ENCODE results near the gene DDX25.

Gene DDX25

GRCh38 chr11:125977333-125977732 is 73.0 kb downstream of the DDX25 start:
- H3K36me3 ChIP-seq (ENCODE audit: control insufficient read depth, low read length) = no peaks in the 10 kb centered on the region
- H3F3A ChIP-seq (ENCODE audit: control insufficient read depth, insufficient read depth) = no peaks in the 10 kb centered on the region
- H3K4me2 ChIP-seq (ENCODE audit: low read length) = no peak overlapping the region
- no peaks in the 10 kb centered on the region for H3K9me2 ChIP-seq (replicated peaks; ENCODE audit: control insufficient read depth, low read length)
- H3K4me3 ChIP-seq (ENCODE audit: low read length) = no peak overlapping the region
- no peaks in the 10 kb centered on the region for H3K79me2 ChIP-seq (ENCODE audit: control insufficient read depth, low read length)
- no peak for TF ChIP-seq CTCF (IDR thresholded peaks at IDR 0.05; ENCODE audit: low read depth, low read length, poor library complexity, severe bottlenecking)
- TF ChIP-seq EZH2phosphoT487 (IDR thresholded peaks at IDR 0.05; ENCODE audit: borderline replicate concordance, low read length) = no peak
- no peaks in the 10 kb centered on the region for H4K20me1 ChIP-seq (ENCODE audit: control insufficient read depth, insufficient read depth, low read depth, low read length)
- no peaks in the 10 kb centered on the region; the same call in 1 of the 2 replicates for H3K27me3 ChIP-seq (ENCODE audit: control insufficient read depth, low read length)
- no peaks in the 10 kb centered on the region for H3K9me3 ChIP-seq (ENCODE audit: control insufficient read depth, insufficient read depth, low read length)
- H3K27ac ChIP-seq (ENCODE audit: low read depth, low read length) = no peak overlapping the region
- H3K4me1 ChIP-seq (ENCODE audit: control insufficient read depth, low read length) = no peaks in the 10 kb centered on the region

GRCh38 chr11:125978181-125978716 is 73.9 kb downstream of the DDX25 start:
- Histone ChIP-seq H3K4me1 (ENCODE audit: control insufficient read depth, low read length) (peaks cover 4% of the 10 kb centered on the region; the same call in 1 of the 2 replicates), H3F3A (ENCODE audit: control insufficient read depth, insufficient read depth) (no peaks in the 10 kb centered on the region), H3K36me3 (ENCODE audit: control insufficient read depth, low read length) (no peaks in the 10 kb centered on the region), H3K9me3 (ENCODE audit: control insufficient read depth, insufficient read depth, low read length) (no peaks in the 10 kb centered on the region), H4K20me1 (ENCODE audit: control insufficient read depth, insufficient read depth, low read depth, low read length) (no peaks in the 10 kb centered on the region), H3K79me2 (ENCODE audit: control insufficient read depth, low read length) (no peaks in the 10 kb centered on the region), H3K27ac (ENCODE audit: low read depth, low read length) (no peak overlapping the region), H3K4me2 (ENCODE audit: low read length) (no peak overlapping the region), H3K9me2 (replicated peaks; ENCODE audit: control insufficient read depth, low read length) (no peaks in the 10 kb centered on the region), H3K4me3 (ENCODE audit: low read length) (no peak overlapping the region), H3K27me3 (ENCODE audit: control insufficient read depth, low read length) (no peaks in the 10 kb centered on the region; the same call in 1 of the 2 replicates)
- TF ChIP-seq CTCF (IDR thresholded peaks at IDR 0.05; ENCODE audit: low read depth, low read length, poor library complexity, severe bottlenecking) (no peak), EZH2phosphoT487 (IDR thresholded peaks at IDR 0.05; ENCODE audit: borderline replicate concordance, low read length) (no peak)
